ENCODE results near the gene SLC14A1.

- TF ChIP-seq POLR2A (IDR thresholded peaks at IDR 0.05) (no peak), POLR2AphosphoS5 (IDR thresholded peaks at IDR 0.05) (no peak)
- TF ChIP-seq, protein P1, sequence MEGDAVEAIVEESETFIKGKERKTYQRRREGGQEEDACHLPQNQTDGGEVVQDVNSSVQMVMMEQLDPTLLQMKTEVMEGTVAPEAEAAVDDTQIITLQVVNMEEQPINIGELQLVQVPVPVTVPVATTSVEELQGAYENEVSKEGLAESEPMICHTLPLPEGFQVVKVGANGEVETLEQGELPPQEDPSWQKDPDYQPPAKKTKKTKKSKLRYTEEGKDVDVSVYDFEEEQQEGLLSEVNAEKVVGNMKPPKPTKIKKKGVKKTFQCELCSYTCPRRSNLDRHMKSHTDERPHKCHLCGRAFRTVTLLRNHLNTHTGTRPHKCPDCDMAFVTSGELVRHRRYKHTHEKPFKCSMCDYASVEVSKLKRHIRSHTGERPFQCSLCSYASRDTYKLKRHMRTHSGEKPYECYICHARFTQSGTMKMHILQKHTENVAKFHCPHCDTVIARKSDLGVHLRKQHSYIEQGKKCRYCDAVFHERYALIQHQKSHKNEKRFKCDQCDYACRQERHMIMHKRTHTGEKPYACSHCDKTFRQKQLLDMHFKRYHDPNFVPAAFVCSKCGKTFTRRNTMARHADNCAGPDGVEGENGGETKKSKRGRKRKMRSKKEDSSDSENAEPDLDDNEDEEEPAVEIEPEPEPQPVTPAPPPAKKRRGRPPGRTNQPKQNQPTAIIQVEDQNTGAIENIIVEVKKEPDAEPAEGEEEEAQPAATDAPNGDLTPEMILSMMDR (IDR thresholded peaks at IDR 0.05) = no peak
Observed at GRCh38 chr18:45753286-45753685, 29.3 kb downstream of the SLC14A1 start.

Measured in breast epithelium (tissue), 3 donors.